DND-41 (cell line): ENCODE data around the gene BAG1.

Source experiments
- CTCF ChIP-seq: IDR thresholded peaks from 2 replicates; pipeline ENCODE4 v1.5.1; 2012; ENCODE audit warnings: borderline replicate concordance, low read length, moderate library complexity, mild to moderate bottlenecking; ENCODE audit not compliant: poor library complexity, severe bottlenecking; ENCODE audit errors: extremely low read depth
- EZH2 ChIP-seq: IDR thresholded peaks from 3 replicates; pipeline ENCODE4 v1.6.1; 2012; ENCODE audit warnings: borderline replicate concordance, low read depth, mild to moderate bottlenecking, moderate library complexity, low read length, inconsistent platforms; ENCODE audit not compliant: severe bottlenecking

GRCh38 chr9:33255014-33255413, 9.5 kb downstream of the BAG1 start:
- TF ChIP-seq CTCF (no peak), EZH2 (no peak)
